Endometrial microvascular endothelial cells (primary cell): ENCODE measurements around the gene PLD4. TPM values are rescaled to one million over a fixed set of nuclear protein-coding genes. Genes with fewer than 3 reads are reported as not detected.

ENCODE experiments used
- in situ Hi-C: cut with HindIII; loops from 2 replicates; pipeline ENCODE4 v1.10.0; 2017; ENCODE audit warnings: low sequenced_read_pairs, low pct_unique_long_range_greater_than_20kb; ENCODE audit errors: inconsistent ontology term
- total RNA-seq: library from RNA; depleted of rRNA; stranded (reverse); fragments of >200 nt; gene quantifications from one replicate; pipeline ENCODE4 v1.2.3, GENCODE V29; 2015; ENCODE audit errors: inconsistent ontology term

PLD4 gene
- total RNA-seq, 1 donor from 2014 or later = not detected

DNA sequence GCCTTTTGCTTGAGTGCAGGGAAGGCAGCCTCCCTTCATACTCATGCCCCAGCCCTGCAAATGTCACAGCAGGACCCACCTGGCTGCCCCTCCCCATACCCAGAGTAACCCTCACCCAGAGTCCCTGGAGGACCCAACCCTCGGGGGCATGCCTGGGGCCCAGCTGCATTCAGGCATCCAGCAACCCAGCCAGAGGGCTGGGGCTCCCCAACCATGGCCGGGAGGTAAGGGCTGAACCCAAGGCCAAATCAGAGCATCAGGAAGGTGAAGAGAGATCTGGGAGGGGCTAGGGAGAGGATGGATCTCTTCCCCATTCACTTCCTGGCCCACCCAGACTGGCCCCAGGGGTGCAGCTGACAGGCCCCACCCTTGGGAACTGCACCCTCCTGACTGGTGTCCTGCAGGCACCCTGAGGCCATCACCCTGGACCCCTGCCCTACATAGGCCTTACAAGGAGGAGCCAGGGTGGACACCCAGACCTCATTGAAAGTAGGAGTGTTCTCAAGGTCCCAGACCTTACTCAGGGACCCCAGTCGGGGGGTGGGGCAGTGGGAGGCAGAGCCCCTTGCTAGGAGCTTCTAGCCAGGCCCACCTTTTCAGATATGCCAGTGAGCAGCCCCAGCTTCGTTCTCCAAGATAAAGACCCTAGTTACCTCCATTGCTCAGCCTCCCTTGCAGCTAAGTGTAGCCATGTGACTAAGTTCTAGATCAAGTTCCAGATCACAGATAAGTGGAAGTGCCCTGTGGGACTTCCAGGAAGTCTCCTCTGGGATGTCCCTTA, 849 bp upstream of the PLD4 start:
- in situ Hi-C loops = no loop called here

DNA sequence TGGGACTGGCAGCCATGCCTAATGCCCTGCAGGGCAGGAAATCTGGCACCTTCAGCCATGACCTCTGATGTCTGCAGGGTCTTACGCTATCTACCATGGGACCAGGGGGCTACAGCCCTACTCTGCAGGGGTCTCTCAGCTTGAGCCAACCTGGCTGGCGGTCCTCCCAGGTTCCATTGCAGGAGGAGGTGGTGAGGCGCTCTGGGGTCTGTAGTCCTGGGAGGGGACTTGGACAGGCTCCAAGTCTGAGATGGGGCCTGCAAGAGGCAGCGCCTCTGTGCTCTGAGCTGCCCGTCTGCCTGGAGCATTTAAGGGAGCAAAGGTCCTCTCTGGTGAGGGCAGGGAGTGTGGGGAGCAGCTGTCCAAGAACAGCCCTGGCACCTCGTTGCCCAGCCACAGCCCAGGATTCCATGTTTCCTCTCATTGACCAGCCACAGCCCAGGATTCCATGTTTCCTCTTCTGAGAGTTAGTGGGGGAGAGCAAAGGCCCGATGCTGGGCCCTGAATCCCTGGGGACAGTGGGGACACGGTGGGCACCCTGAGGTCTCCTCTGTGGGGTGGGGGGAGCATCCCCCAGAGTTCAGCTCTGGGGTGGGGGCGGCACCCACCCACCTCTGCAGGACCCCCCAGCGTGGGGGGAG, 655 bp downstream of the PLD4 start:
- in situ Hi-C loops = no loop called here

- in situ Hi-C loops = no loop called here
Measured at GRCh38 chr14:104925855-104926609, 1.4 kb downstream of the PLD4 start.

DNA sequence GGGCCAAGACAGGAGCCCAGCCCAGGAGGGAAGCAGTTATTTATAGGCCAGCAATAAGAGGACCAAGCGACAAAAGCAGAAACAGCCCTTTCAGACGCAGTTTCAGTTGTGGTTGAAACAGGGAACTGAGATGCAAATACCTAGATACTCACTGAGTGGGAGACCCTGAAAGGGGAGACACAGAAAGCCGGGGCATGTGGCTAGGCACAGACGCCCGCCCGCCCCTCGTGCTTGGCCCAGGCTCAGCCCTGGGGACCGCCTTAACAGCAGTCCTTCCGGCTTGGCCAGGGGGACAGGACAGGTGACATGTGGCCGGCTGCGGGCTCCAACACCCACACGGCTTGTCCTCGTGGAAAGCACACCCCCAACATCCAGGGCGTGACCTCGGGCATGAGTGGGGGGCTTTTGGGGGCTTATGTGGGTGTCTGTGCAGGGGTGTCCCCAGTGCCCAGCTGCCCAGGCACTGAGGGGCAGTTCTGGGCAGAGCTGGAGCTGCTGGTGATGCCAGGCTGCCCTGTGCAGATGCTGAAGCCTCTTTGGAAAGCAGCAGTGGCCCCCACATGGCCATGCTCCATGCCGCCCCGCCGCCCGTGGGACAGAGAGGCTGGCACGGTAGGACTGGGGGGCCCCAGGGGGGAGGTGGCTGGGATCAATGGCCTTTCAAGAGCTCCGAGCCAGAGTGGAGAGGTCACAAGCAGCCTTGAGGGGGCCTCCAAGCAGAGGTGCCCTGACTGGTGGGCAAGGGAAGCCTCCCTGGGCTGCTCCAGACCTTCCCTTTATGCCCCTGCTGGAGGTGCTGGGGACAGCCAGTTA, 2.1 kb downstream of the PLD4 start:
- in situ Hi-C loops = no loop called here

- in situ Hi-C loops = no loop called here
Measured at GRCh38 chr14:104927432-104927816, 2.7 kb downstream of the PLD4 start.

- in situ Hi-C loops = no loop called here
Measured at GRCh38 chr14:104927901-104928300, 3.2 kb downstream of the PLD4 start.

GRCh38 chr14:104928391-104929133, 3.9 kb downstream of the PLD4 start:
- in situ Hi-C loops = no loop called here

GRCh38 chr14:104929268-104930230, 4.9 kb downstream of the PLD4 start:
- in situ Hi-C loops = loop anchor here (10.0 kb wide), 1 partner anchor 125 kb away; no protein-coding TSS in a partner anchor

- in situ Hi-C loops = loop anchor here (10.0 kb wide), 1 partner anchor 124 kb away; no protein-coding TSS in a partner anchor
Measured at GRCh38 chr14:104930526-104931303, 6.0 kb downstream of the PLD4 start.

DNA sequence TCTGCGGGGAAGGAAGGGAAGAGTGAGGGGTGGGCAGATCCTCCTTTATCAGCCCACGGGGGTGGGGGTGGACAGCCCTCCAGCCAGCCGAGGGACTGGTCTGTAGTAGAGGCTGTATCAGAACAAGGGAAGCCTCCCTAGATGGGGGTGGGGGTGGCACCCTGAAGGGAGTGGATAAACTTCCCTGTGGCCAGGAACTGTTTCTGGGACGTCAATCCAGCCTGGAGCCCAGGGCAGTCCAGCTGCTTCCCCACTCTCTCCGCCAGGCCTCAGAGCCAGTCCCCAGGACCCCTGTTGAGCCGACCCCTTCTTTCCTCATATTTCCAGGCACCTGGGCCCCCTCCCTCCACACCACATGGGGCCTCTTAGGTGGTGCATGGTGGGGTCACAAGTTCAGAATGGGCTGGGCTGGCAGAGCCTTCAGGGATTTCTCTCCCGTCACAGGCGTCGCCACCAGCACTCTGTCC, 6.7 kb downstream of the PLD4 start:
- in situ Hi-C loops = loop anchor here (10.0 kb wide), 1 partner anchor 123 kb away; no protein-coding TSS in a partner anchor

GRCh38 chr14:104931771-104932675, 7.3 kb downstream of the PLD4 start:
- in situ Hi-C loops = loop anchor here (10.0 kb wide), 1 partner anchor 123 kb away; no protein-coding TSS in a partner anchor

GRCh38 chr14:104932676-104933631, 8.3 kb downstream of the PLD4 start:
- in situ Hi-C loops = loop anchor here (10.0 kb wide), 1 partner anchor 122 kb away; no protein-coding TSS in a partner anchor

DNA sequence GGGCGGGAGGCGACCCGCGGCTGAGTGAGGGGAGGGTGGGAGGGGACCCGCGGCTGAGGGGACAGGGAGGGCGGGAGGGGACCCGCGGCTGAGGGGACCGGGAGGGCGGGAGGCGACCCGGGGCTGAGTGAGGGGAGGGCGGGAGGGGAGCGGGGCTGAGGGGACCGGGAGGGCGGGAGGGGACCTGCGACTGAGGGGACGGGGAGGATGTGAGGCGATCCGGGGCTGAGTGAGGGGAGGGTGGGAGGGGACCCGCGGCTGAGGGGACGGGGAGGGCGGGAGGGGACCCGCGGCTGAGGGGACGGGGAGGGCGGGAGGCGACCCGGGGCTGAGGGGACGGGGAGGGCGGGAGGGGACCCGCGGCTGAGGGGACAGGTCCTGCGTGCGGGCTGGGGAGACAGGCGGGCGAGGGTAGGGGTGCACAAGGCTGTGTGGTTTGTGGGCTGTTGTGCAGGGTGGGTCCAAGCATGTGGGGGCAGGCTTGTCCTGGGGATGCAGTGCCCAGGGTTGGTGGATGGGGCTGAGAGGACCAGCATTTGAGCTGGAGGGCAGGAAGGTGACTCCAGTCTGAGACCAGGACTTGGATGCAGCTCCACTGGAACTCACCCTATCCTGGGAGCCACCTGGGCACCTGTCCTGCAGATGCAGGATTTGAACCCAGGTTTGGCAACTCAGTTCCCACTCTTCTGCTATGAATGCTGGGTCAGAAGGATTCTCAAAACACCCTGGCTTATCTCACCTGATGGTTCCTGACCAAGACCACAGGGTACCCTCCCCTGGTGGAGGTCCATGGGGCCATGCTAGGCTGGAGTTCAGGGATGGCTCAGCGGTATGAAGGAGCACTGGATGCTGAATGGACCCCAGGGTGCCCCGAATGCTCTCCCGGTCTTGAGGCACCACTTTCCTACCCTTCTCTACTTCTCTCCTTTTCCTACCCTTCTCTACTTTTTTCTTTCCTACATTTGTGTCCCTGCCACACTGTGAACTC, 9.4 kb downstream of the PLD4 start:
- in situ Hi-C loops = loop anchor here (10.0 kb wide), 1 partner anchor 121 kb away; no protein-coding TSS in a partner anchor
